HG02571 (cell line): ENCODE data around the gene LUZP1.
A peak's percentile ranks its signal among the peaks of the same experiment; 100 is the strongest.
"Not testable (repeated sequence)": the region's sequence is repeated elsewhere in the genome, so short reads cannot be mapped to it uniquely, and the experiment has no call there.

ENCODE experiments used
- ATAC-seq: cut with Tn5 transposase; IDR thresholded peaks from one replicate; pipeline ENCODE4 v1.9.1; 2021; ENCODE audit warnings: mild to moderate bottlenecking, moderate library complexity; ENCODE audit not compliant: unreplicated experiment

The LUZP1 gene

DNA sequence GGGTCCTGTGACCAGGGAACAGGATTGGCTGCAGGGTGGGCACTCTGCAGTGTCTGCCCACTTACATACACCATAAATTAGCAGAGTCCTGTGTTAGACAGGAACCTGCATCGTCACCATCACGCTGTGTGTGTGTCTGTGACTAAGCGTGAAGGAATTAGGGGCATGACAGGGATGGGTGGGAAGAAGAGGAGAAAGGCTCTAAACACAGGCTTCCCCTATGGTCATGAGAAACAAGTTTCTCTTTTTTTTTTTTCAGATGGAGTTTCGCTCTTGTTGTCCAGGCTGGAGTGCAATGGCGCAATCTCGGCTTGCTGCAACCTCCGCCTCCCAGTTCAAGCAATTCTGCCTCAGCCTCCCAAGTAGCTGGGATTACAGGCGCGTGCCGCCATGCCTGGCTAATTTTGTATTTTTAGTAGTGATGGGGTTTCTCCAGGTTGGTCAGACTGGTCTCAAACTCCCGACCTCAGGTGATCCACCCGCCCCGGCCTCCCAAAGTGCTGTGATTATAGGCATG lies 20.3 kb upstream of the LUZP1 start:
- not testable (repeated sequence) for ATAC-seq

DNA sequence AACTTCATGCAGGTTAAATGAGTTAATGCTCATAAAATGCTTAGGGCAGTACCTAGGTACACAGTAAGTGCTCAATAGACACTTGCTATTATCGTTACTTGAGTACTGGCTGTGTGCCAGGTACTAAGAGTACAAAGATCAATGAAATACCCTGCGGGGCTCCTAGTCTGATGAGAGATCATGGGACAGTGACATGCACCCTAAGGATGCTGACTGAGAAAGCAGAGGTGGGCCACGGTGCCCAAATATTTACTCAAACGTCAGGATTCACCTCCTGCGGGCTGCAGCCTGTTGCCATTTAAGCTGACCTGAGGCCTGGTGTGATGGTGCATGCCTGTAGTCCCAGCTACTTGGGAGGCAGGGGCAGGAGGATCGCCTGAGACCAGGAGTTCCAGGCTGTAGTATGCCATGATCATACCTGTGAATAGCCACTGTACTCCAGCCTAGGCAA lies 19.8 kb upstream of the LUZP1 start:
- no peak for ATAC-seq

DNA sequence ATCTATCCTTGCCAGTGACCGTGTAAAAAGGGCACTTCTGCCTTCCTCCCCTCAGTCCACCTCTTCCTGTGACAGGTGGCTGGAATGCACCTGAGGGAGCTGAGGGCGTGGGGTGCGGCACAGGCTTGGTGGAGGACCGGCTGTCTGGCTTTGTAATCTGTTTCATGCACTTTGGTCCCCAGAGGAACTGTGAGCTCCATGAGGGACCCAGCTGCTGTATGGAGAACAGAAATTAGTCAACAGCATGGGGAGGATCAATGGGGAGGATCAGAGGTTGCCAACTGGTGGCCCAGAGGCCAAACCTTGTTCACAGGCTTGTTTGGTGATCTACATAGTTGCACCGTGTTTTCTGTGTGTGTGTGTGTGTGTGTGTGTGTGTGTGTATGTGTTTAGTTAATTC lies 19.0 kb upstream of the LUZP1 start:
- no peak for ATAC-seq

DNA sequence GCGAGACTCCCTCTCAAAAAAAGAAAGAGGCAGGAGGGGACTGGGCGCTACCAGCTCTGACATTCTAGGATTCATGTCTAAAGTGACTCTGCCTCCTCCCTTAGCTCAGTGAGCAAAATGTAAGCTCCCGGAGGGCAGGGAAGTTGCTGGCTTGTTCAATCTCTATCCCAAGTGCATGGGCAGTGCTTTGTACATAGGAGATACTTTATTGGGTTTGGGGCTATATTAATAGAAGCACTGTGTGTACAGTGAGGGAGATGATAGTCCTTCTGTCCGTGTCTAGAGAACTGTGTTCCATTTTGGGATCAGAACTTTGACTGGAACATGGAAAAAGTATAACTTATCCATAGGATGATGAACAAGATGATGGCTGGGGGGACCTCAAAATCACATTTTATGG lies 16.7 kb upstream of the LUZP1 start:
- ATAC-seq = no peak

DNA sequence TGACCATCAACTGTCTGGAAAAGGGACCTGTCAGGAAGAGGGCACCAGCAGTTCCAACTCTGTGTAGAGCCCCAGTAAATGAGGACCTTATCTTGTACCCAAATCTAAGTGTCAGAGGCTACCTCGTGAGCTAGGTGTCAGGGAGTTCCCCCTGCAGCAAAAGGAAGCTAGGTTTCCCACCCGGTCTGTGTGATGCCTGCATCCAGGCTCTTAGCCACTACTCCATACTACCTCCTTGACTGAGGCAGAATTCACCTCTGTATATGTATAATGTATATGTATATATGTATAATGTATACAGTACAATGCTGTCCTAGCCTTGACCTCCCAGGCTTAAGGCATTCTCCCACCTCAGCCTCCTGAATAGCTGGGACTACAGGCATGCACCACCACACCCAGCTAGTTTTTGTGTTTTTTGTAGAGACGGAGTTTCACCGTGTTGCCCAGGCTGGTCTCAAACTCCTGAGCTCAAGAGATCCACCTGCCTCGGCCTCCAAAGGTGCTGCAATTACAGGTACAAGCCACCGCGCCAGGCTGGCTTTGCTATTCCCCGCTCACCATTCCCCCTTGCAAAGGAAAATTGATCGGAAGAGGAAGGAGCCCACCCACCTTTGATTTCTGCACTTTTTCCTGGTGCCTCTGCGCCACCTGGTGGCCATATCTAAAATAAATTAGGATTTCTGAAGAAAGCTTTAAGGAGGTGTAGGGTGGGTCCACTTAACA lies 15.7 kb upstream of the LUZP1 start:
- ATAC-seq = no peak

DNA sequence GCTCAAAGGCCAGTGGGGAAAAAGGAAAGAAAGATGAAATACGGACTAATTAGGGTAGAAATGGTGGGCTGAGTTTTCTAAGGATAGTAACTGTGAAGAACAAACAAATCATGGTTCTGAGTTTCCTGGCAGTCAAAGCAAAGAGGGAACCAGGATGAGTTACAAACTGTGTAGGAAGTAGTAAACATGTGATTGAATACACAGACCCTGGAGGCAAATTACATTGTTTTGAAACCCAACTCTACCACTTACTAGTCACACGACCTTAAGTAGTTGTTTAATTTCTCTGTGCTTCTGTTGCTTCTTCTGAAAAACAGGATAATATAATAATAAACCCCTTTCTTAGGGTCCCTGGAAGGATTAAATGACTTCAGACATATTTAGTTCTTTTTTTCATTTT lies 11.2 kb upstream of the LUZP1 start:
- ATAC-seq = no peak

DNA sequence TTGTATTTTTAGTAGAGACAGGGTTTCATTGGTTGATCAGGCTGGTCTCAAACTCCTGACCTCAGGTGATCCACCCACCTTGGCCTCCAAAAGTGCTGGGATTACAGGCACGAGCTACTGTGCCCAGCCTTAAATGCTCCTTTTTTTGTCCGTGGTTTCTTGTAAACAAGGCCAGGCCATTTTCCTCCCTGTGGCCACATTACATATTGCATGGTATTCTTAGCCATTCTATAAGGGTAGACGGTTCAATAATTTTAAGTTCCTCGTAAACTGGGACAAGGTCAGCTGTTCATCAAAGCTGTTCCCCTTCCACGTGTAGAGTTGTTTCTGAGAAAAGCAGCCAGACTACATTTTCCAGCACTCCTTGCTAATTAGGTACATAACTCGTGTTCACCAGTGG lies 10.3 kb upstream of the LUZP1 start:
- ATAC-seq = no peak

DNA sequence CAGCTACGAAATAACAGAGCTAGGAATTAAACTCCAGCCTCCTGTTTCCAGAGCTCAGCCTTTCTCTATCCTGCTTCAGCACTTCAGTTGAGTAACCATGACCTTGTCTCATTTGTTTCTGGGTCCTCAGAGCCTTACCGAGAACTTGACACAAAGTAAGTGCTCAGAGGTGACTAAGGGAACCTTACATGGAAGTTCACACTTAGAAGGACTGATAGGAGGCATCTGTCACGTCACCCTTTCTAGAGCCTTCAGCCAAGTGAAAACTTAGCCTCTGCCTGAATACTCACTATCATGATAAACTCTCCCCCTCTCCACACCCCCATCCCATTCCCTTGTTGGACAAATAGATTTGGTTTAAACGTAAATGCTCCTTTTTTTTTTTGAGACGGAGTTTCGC lies 9.8 kb upstream of the LUZP1 start:
- ATAC-seq = no peak

DNA sequence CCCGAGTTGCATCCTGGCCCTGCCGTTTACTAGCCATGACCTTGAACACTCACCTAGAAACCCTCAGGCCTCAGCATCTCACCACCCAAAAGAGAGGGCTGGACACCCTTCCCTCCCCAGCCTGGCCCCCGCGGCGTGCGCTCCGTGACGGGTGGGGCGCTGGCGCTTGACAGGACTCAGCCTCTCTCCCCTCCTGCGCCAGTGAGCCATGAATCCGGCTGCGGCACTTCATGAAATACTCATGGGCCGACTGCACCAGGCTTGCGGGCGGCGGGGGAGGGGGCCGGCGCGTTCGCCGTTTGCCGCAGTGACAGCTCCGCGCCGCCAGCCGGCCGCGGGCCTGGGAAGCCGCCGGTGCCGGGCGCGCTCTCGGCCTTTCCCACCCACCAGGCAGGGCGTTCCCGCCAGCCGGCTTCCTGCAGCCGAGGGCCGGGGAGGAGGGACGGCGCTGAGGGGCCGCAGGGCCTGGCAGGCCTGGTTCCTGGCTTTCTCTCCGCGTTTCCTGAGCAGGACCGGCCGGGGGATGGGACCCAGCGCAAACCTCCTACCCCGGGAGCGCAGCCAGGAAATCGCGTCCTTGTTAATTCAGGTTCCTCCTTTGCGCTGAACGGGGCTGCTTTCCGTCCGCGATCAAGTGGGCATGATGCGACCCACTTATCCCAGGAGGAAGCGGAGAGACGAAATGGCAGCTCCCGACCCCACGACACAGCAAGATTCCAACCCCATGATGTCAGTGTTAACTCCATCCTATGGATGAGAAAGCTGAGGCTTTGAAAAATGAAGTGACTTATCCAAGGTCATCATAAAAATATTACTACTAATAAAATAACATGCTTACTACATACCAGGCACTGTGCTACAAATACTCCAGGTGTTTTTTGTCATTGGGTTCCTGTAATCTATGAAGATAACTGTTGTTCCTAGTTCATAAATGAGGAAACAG lies 9.1 kb upstream of the LUZP1 start:
- ATAC-seq = no peak

DNA sequence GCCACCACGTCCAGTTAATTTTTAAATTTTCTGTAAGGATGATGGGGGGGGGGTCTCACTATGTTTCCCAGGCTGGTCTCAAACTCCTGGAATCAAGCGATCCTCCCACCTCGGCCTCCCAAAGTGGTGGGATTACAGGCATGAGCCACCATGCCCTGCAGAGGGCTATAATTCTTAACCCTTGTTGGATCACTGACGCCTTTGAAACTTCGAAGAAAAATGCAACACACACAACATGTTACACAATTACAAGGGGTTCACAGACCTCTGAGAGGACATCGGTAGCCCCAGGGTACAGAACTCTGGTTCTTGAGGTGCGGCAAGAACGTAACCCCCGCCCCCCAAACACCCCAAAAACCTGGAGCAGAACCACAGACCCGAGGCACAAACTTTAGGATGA lies 8.4 kb upstream of the LUZP1 start:
- ATAC-seq = no peak

DNA sequence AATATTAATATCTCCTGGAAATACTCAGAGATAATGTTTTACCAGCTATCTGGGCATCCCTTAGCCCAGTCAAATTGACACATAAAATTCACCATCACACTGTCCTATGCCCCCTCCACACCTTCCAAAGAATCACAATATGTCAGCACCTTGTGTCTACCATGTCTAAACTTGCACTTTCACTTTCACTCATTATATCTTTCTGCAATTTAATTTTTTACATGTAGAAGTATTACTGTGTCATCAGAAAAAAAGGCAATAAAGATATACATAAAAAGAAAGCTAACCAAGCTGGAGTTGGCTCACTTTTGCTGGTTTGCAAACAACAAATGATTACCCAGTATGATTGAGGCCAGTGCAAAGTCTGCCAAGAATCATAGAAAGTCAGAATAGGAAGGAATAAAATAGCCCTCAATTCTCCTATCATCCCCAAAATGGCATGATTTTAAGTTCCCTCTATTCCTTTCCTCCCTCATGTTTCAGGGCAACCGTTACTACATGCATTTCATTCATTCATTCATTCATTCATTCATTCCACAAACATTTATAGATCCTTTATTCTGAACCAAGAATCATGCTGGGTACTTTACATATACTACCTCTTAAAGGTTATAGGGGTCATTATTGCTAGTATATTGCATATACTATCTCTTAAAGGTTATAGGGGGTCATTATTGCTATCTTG lies 5.9 kb upstream of the LUZP1 start:
- ATAC-seq = no peak

DNA sequence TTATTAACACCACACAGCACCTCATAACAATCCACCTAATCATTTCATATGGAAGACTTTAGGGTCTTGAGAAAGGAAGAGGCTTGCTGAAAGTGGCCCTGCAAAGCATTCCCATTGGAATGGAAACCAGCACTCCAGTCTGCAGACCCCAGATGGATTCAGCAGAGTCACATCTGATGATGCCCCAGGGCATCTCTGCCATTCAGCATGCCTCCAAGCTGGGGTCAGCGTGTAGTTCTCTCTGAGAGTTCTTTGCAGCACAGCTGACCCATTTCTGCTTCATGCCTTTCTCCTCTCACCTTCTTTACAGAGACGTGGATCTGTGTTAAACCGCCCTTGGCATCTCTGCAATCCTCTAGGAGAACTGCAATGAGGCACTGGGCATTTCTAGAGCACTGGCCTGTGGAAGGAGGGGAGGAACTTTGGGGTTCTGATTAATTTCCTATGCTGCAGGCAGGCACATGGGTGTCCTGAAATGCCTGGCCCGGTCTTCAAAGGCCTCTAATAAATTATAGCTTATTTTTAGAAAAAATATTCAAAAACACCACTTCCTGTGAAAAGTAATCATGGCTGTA lies 2.6 kb upstream of the LUZP1 start:
- no peak for ATAC-seq

DNA sequence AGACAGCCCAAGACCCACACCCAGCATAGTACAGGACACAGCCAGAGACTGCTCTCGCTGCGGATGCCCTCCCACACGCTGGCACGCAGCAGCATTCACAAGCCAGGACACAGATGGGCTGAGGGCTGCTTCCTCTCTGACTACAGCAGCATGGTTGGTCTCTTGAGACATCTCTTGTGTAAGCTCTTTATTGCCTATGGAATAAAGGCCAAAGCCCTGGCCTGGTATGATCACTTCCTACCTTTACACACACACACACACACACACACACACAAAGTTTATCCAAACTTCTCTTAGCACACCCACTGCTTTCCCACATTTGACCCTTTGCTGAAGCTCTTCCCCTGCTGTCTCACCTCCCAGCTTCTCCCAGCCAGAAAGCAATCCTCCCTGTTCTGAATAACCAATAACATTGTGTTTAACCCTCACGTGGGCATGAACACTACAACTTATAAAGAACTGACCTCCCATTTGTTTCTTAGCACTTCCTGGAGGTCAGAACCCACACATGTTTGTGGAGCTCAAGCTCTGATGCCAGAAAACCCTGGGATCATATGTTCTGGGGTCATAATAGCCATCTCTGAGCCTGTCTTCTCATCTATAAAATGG lies 1.2 kb upstream of the LUZP1 start:
- no peak for ATAC-seq

DNA sequence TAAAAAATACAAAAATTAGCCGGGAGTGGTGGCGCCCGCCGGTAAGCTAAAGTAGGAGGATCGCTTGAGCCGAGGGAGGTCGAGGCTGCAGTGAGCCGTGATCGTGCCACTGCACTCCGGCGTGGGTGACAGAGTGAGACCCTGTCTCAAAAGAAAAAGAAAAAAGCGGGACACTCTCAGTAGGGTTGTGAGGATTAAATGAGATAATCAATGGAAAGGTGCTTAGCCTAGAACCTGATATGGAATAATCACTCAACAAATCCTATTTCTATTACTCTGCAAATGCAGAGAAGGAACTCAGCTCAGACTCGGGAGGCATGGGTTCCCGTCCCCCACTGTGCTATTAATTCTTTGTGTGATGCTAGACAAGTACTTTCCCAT lies 529 bp upstream of the LUZP1 start:
- no peak for ATAC-seq

DNA sequence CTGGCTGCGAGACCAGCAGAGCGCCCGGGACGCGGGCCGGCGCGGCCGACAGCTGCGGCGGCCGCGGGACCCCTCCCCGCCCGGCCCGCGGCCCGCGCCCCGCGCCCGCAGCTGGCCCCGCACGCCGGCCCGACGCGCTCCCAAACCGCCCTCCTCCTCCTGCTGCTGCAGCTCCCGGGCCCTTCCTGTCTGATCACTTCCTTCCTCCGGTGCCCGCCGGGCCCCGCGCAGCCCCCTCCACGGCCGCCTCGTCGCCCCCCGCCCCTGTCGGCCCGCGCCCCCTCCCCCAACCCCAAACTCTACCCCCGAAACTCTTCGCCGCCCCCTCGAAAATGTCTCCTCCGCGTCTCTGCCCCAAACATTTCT lies 594 bp downstream of the LUZP1 start:
- peak; percentile 24 for ATAC-seq

DNA sequence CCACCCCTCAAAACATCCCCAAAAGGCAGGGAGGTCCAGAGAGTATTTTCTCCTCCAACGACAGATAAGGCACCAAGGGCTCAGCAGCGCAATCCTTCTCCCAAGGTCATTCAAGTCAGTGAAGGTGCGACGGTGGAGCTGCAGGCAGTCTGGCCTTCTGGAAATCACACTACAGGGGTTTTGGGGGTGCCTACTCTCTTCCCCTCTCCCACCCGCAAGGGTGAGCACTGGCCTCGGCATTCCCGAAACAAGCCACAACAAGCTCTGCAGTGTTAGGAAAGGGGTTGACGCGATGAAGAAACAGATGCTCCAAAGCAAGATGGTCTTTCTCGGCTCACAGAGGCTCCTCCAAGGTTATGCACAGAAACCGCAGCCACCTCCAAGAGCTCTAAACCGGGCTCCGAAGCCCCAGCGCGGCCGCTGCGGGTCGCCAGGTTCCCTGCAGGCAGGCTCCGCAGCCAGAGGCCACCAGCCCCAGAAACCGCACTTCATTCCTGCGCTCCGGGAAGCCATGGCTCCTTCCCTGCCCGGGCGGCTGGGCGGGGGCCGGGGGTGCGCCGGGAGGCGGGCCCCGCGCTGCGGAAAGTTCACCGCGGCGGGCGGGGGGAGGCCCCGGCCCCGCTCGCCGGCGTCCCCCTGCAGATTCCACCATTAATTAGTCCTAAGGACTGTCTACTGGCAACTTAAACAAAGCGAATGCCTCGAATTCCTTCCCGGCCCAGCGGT lies 1.1 kb downstream of the LUZP1 start:
- no peak for ATAC-seq

DNA sequence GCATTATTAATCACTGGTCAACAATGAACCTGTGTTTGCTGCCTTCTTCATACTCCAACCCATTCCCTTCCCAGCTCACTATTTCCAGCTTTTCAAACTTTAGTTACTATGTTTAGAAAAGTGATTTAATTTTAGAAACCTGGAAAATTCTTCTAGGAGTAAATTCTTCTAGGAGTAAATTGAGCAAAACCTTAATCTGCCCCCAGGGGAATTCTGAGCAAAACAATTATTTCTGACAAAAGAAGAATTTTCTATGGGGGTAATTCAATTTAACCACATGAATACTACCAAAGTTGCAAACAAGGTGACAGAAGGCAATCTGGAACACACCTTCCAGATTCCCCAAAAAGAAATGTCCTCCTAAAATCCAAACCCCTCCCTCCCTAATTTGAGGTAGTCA lies 1.8 kb downstream of the LUZP1 start:
- no peak for ATAC-seq

DNA sequence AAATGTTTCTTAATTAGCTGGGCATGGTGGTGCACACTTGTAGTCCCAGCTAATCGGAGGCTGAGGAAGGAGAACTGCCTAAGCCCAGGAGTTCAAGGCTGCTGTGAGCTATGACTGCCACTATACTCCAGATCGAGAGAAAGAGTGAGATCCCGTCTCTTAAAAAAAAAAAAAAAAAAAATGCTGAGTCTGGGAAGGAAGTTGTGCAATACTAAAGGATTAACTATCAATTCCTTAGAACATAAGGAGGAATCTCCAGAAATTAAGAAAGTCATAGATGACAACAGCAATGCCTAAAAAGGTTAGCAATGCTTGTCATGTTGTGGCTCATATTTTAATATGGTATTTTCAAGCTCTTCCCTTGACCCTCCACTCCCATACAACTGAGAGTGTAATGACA lies 5.3 kb downstream of the LUZP1 start:
- ATAC-seq = no peak

DNA sequence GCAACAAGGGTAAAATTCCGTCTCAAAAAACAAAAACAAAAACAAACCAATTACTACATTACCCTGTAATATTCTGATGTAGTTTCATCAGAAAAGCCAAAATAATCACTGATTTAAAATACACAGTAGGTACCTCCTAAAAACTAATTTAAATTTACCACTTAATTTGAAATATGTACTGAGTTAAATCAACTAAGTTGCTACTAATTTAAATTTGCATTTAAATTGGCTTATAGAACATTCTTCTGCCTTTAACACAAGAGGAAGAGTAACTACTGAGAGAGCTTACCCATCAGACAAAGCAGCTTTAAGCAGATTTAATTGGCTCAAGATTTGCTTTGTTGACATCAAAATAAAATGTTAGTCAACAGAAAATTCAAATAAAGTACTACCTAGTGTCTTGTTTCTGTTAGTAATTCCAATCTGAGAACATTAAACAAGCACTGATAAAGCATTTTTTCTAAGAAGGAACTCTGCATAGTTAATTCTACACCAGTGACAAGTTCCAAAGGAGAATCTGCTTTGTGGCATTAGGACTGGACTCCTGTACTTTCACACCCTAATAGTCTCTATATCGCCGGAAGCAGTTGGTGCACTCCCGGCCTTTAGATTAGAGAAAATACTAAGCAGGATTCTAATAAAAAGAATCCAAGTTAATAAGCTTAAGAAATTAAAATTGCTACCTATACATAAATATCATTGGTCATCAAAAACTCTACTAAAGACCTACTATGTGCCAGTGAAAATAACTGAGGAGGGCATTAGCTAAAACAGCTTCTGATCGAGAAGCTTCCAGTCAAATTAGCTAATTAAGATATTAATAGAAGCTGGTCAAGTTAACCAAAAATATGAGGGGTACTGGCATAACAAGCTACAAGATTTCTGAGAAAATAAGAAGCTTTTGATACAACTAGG lies 8.4 kb downstream of the LUZP1 start:
- no peak for ATAC-seq
